A673 (cell line): Measurements from ENCODE around the gene FRMD3. TPM values are rescaled to one million over a fixed set of nuclear protein-coding genes. Genes with fewer than 3 reads are reported as not detected.

ENCODE experiments used
- BruUV-seq: library from RNA; stranded (reverse); fragments of 400-500 nt; replicated peaks from 2 replicates; lab custom pipeline; 2021; lab: Mats Ljungman, UMichigan
- CTCF ChIA-PET: fragments of 300-600 bp; sonication (Branson Sonifier 250); formaldehyde crosslinking; loops from one replicate; lab custom pipeline; 2022; ENCODE audit warnings: antibody characterized with exemption; lab: Charles Lee
- POLR2A ChIA-PET: fragments of 300-600 bp; sonication (Branson Sonifier 250); formaldehyde crosslinking; loops from one replicate; lab custom pipeline; 2022; ENCODE audit warnings: antibody characterized with exemption; ENCODE audit not compliant: low non-redundant PET; lab: Charles Lee
- DNase-seq: peaks from one replicate; pipeline ENCODE4 v3.0.0-alpha.2; 2015; ENCODE audit warnings: low spot score
- H3K27ac ChIP-seq: fragments of 200-600 bp; sonication (generic); 2 replicates; pipeline ENCODE4 v1.5.1; 2016; ENCODE audit warnings: mixed run types, low read depth, mild to moderate bottlenecking, mixed read lengths, antibody characterized with exemption, low read length; ENCODE audit not compliant: poor library complexity, severe bottlenecking
- H3K27me3 ChIP-seq: fragments of 200-600 bp; sonication (generic); replicated peaks from 2 replicates; pipeline ENCODE4 v1.6.1; 2017; ENCODE audit warnings: mixed run types, low read depth, mild to moderate bottlenecking, mixed read lengths, antibody characterized with exemption, low read length; ENCODE audit not compliant: insufficient read depth, poor library complexity
- H3K36me3 ChIP-seq: fragments of 200-600 bp; sonication (generic); 2 replicates; pipeline ENCODE4 v1.6.1; 2016; ENCODE audit warnings: mixed run types, mild to moderate bottlenecking, mixed read lengths, antibody characterized with exemption, low read length; ENCODE audit not compliant: insufficient read depth, poor library complexity, severe bottlenecking
- H3K4me1 ChIP-seq: fragments of 200-600 bp; sonication (generic); 2 replicates; pipeline ENCODE4 v1.6.1; 2017; ENCODE audit warnings: mixed run types, mild to moderate bottlenecking, mixed read lengths, antibody characterized with exemption, low read length; ENCODE audit not compliant: insufficient read depth, poor library complexity, severe bottlenecking
- H3K4me3 ChIP-seq: fragments of 200-600 bp; sonication (generic); 2 replicates; pipeline ENCODE4 v1.5.1; 2016; ENCODE audit warnings: low read depth, mixed run types, mild to moderate bottlenecking, mixed read lengths, low read length; ENCODE audit not compliant: poor library complexity, severe bottlenecking
- H3K9me3 ChIP-seq: fragments of 200-600 bp; sonication (generic); 2 replicates; pipeline ENCODE4 v1.6.1; 2016; ENCODE audit warnings: mixed run types, low read depth, mild to moderate bottlenecking, mixed read lengths, antibody characterized with exemption, low read length; ENCODE audit not compliant: poor library complexity, severe bottlenecking
- CTCF ChIP-seq: fragments of 300-800, 200-600 bp; sonication (generic); conservative IDR thresholded peaks from 2 replicates; pipeline ENCODE4 v1.5.1; 2017; ENCODE audit warnings: low read depth, mild to moderate bottlenecking, antibody characterized with exemption, low read length, moderate library complexity, mixed read lengths
- EZH2 ChIP-seq: fragments of 200-600 bp; sonication (generic); IDR thresholded peaks from 2 replicates; pipeline ENCODE4 v1.6.1; 2017; ENCODE audit warnings: borderline replicate concordance, low read depth, mild to moderate bottlenecking, mixed read lengths, antibody characterized with exemption, low read length; ENCODE audit not compliant: poor library complexity, severe bottlenecking
- intact Hi-C: fragments of 100-400 bp; cut with micrococcal nuclease; formaldehyde crosslinking; loops from one replicate; pipeline ENCODE4 v1.10.0; 2022; ENCODE audit not compliant: unreplicated experiment
- total RNA-seq: library from RNA; stranded (reverse); gene quantifications from 2 replicates; pipeline ENCODE4 v1.2.3, GENCODE V29; 2021

FRMD3 gene
- total RNA-seq, 1 experiment from 2014 or later, result 1.0 TPM

GRCh38 chr9:83505282-83505681 is 32.9 kb downstream of the FRMD3 start:
- TF ChIP-seq CTCF, result no peak
- CTCF ChIA-PET, result no interaction called here
- Histone ChIP-seq H3K4me3 (no peak overlapping the region), H3K27me3 (no peaks in the 10 kb centered on the region), H3K36me3 (no peaks in the 10 kb centered on the region), H3K9me3 (no peaks in the 10 kb centered on the region), H3K4me1 (no peaks in the 10 kb centered on the region), H3K27ac (no peak overlapping the region)
- intact Hi-C loops, result no loop called here
- no peak for DNase-seq
- BruUV-seq, result no TSS peak
- POLR2A ChIA-PET, result no interaction called here

- no TSS peak for BruUV-seq
Measured at GRCh38 chr9:83503866-83504265, 34.3 kb downstream of the FRMD3 start.

GRCh38 chr9:83501565-83501964 is 36.6 kb downstream of the FRMD3 start:
- CTCF ChIA-PET, result no interaction called here
- no TSS peak for BruUV-seq
- no peaks in the 10 kb centered on the region for H3K36me3 ChIP-seq
- H3K4me1 ChIP-seq, result no peaks in the 10 kb centered on the region
- H3K27me3 ChIP-seq, result no peaks in the 10 kb centered on the region
- no peak overlapping the region for H3K27ac ChIP-seq
- TF ChIP-seq CTCF (no peak), EZH2 (no peak)
- no peak overlapping the region for H3K4me3 ChIP-seq
- POLR2A ChIA-PET, result no interaction called here
- intact Hi-C loops, result no loop called here
- DNase-seq, result no peak
- no peaks in the 10 kb centered on the region for H3K9me3 ChIP-seq

More at GRCh38 chr9:83503866-83504265, 34.3 kb downstream of the FRMD3 start:
- no peak for DNase-seq
- Histone ChIP-seq H3K27me3 (no peaks in the 10 kb centered on the region), H3K36me3 (no peaks in the 10 kb centered on the region), H3K27ac (no peak overlapping the region), H3K4me3 (no peak overlapping the region), H3K4me1 (no peaks in the 10 kb centered on the region), H3K9me3 (no peaks in the 10 kb centered on the region)
- no peak for TF ChIP-seq CTCF
- TF ChIP-seq EZH2, result no peak
- POLR2A ChIA-PET, result interaction anchor here (0.6 kb wide), 1 partner anchor 58 kb away, joined by 3 read pairs; no protein-coding TSS in a partner anchor
- intact Hi-C loops, result no loop called here
- CTCF ChIA-PET, result no interaction called here
